BJ (cell line): Measurements from ENCODE around the gene PGP. TPM values are rescaled to one million over a fixed set of nuclear protein-coding genes. Genes with fewer than 3 reads are reported as not detected.

ENCODE experiments used
- CTCF ChIA-PET: fragments of 350-600 bp; formaldehyde crosslinking; extraction: SDS; loops from one replicate; lab custom pipeline; 2021; ENCODE audit warnings: antibody characterized with exemption, inconsistent platforms; lab: Yijun Ruan, JAX
- POLR2A ChIA-PET: fragments of 300-600 bp; sonication (Branson Sonifier 250); formaldehyde crosslinking; extraction: SDS; loops from one replicate; lab custom pipeline; 2021; ENCODE audit warnings: antibody characterized with exemption; lab: Charles Lee
- DNase-seq: peaks from one replicate; pipeline ENCODE4 v3.0.0-alpha.2; 2011; ENCODE audit warnings: low read depth
- H3K27me3 ChIP-seq: 2 replicates; pipeline ENCODE4 v1.6.0; 2011; ENCODE audit warnings: low read length; ENCODE audit not compliant: control insufficient read depth, insufficient read depth
- H3K36me3 ChIP-seq: 2 replicates; pipeline ENCODE4 v1.5.1; 2011; ENCODE audit warnings: low read length; ENCODE audit not compliant: control insufficient read depth, insufficient read depth
- H3K4me3 ChIP-seq: 2 replicates; pipeline ENCODE4 v1.5.1; 2011; ENCODE audit warnings: low read depth, mild to moderate bottlenecking, control low read depth, low read length
- polyA plus RNA-seq: library from polyadenylated mRNA; depleted of rRNA; stranded (reverse); fragments of >200 nt; gene quantifications from 2 replicates; pipeline ENCODE4 v1.2.3, GENCODE V29; 2011
- TF ChIP-seq, protein P1 (sequence below): IDR thresholded peaks from 2 replicates; pipeline ENCODE4 v1.5.1; 2011; ENCODE audit warnings: low read depth, mild to moderate bottlenecking, control low read depth, inconsistent platforms, low read length, moderate library complexity; ENCODE audit not compliant: insufficient read depth

Gene PGP
- polyA plus RNA-seq, 1 experiment, result 7.7 TPM

DNA sequence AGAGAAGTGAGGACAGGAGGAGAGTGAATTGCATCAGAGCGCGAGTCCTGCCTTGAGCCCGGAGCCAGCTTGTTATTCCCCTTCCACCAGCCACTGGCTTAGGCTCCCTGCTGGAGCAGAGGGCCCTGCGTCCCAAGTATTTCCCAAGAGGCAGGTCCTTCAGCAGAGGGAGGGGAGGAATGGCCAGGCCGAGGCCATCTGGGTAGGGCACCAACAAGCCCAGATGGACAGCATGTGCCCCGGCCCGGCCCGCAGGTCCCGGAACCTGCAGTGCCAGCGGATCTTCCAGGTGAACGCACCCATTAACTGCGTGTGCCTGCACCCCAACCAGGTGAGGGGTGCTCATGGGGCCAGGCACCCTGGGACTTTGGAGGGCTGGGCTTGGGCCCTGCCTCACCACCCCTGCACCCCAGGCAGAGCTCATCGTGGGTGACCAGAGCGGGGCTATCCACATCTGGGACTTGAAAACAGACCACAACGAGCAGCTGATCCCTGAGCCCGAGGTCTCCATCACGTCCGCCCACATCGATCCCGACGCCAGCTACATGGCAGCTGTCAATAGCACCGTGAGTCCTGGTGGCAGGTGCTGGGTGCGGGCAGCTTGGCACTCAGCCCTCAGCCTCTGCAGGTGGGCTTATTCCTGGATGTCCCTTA lies 7.7 kb downstream of the PGP start:
- Histone ChIP-seq H3K27me3 (no peaks in the 10 kb centered on the region), H3K36me3 (peaks cover 16% of the 10 kb centered on the region), H3K4me3 (no peak overlapping the region)
- ChIA-PET CTCF (no interaction called here), POLR2A (interaction anchor here (1.4 kb wide), 1 partner anchor 7 kb away, joined by 4 read pairs; the partner anchor contains the start of gene PGP)
- TF ChIP-seq, protein P1, sequence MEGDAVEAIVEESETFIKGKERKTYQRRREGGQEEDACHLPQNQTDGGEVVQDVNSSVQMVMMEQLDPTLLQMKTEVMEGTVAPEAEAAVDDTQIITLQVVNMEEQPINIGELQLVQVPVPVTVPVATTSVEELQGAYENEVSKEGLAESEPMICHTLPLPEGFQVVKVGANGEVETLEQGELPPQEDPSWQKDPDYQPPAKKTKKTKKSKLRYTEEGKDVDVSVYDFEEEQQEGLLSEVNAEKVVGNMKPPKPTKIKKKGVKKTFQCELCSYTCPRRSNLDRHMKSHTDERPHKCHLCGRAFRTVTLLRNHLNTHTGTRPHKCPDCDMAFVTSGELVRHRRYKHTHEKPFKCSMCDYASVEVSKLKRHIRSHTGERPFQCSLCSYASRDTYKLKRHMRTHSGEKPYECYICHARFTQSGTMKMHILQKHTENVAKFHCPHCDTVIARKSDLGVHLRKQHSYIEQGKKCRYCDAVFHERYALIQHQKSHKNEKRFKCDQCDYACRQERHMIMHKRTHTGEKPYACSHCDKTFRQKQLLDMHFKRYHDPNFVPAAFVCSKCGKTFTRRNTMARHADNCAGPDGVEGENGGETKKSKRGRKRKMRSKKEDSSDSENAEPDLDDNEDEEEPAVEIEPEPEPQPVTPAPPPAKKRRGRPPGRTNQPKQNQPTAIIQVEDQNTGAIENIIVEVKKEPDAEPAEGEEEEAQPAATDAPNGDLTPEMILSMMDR, result no peak
- DNase-seq, result no peak

DNA sequence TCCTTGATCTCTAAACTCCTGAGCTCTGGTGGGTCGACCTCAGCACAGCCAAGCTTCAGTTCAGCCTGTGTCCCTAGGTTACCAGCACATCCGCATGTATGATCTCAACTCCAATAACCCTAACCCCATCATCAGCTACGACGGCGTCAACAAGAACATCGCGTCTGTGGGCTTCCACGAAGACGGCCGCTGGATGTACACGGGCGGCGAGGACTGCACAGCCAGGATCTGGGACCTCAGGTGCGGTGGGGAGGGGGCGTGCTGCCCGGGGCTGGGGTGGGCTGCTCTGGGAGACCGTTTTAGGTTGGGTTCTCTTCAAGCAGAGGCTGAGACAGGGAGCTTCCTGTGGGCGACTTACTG lies 8.2 kb downstream of the PGP start:
- Histone ChIP-seq H3K36me3 (peaks cover 16% of the 10 kb centered on the region), H3K27me3 (no peaks in the 10 kb centered on the region), H3K4me3 (peak overlapping the region; percentile 96)
- ChIA-PET POLR2A (interaction anchor here (1.4 kb wide), 1 partner anchor 8 kb away, joined by 4 read pairs; the partner anchor contains the start of gene PGP), CTCF (no interaction called here)
- DNase-seq, result no peak
- TF ChIP-seq, protein P1, result no peak

DNA sequence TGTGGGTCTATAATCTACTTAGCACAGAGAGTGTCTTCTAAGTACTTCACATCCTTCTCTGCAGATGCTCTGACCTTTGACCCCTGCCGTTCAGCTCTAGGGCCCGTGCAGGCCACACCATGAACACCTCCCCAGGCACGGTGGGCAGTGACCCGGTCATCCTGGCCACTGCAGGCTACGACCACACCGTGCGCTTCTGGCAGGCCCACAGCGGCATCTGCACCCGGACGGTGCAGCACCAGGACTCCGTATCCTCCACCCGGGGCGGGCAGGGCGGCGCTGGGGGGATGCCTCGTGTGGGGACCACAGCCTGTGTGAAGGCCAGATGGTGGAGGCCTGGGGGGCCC lies 8.7 kb downstream of the PGP start:
- Histone ChIP-seq H3K4me3 (peak overlapping the region; percentile 96), H3K36me3 (peaks cover 16% of the 10 kb centered on the region), H3K27me3 (no peaks in the 10 kb centered on the region)
- ChIA-PET POLR2A (interaction anchor here (1.4 kb wide), 1 partner anchor 8 kb away, joined by 4 read pairs; the partner anchor contains the start of gene PGP), CTCF (no interaction called here)
- TF ChIP-seq, protein P1, result no peak
- DNase-seq, result no peak

DNA sequence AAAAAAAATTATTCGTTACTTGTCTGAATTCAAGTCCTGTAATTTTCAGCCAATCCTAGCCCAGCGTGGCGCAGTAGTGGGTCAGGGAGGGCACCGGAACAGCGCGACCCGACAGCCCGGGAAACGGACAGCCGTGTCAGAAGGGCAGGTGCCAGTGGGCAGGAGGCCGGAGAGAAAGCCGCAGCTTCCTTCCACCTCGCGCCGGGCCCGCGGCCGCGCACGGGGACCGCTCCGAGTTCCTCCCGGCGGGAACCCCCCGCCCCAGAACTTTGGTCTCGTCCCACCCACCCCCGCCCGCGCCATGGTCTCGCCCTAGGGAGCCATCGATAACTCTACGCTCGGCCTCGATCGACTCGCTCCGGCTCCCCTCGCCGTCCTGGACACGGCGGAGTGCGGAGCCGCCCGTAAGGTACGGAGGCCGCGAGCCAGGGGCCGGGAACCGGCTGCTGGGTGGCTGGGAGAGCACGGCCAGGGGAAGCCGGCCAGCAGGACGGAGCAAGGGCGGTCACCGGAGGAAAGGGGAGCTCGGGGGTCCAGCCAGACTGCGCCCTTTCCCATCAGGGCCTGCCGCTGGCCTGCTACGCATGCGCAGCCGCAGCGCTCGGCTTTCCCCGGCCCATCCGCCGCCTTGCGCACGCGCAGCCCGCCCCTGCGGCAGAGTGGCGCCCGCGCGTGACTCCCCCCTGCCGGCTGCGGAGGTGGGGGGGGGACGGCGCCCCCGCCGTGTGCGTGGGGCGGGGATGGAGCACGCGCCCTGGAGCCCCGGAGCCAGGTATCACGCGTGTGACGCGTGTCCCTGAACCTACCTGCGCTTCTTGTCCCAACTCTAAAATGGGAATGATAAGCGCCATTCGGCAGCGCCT lies 9.3 kb downstream of the PGP start, which contains the start of gene MLST8:
Gene MLST8, plus strand, starts transcription at position 351 of the 863 bp plus-strand sequence. CDS start 632 bp downstream, outside the sequence.
- H3K36me3 ChIP-seq, result peaks cover 16% of the 10 kb centered on the region
- peak within 1 kb of the TSS; percentile 96 for H3K4me3 ChIP-seq
- CTCF ChIA-PET, result no interaction called here
- peak; percentile 24 for DNase-seq
- POLR2A ChIA-PET, result interaction anchor here (1.4 kb wide), 1 partner anchor 9 kb away, joined by 4 read pairs; the partner anchor contains the start of gene PGP
- TF ChIP-seq, protein P1, result 0 out of 2 replicates have a peak, but pooled peaks have one; percentile 2
- H3K27me3 ChIP-seq, result no peaks in the 10 kb centered on the region
